Measurements from ENCODE around the gene LRRC2.

DNA sequence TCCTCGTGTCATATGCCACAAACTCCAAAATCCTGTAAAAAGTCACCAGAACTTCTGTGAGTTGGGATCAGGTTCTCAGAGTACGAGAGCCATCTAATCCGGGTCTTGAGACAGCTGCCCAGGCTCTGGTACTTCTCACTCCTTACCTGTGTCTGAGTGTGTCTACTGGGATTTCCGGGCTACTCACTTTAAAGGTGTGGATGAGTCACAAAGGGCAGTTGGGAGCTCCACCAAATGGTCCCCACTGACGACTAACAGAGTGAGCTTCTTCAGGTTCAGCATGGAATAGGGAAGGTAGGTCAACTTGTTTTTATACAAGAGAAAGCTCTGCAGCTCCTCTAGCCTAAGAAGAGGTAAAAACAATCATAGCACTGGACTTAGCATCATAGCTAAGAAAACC, 38.9 kb downstream of the LRRC2 start:
- TF ChIP-seq, protein P1, sequence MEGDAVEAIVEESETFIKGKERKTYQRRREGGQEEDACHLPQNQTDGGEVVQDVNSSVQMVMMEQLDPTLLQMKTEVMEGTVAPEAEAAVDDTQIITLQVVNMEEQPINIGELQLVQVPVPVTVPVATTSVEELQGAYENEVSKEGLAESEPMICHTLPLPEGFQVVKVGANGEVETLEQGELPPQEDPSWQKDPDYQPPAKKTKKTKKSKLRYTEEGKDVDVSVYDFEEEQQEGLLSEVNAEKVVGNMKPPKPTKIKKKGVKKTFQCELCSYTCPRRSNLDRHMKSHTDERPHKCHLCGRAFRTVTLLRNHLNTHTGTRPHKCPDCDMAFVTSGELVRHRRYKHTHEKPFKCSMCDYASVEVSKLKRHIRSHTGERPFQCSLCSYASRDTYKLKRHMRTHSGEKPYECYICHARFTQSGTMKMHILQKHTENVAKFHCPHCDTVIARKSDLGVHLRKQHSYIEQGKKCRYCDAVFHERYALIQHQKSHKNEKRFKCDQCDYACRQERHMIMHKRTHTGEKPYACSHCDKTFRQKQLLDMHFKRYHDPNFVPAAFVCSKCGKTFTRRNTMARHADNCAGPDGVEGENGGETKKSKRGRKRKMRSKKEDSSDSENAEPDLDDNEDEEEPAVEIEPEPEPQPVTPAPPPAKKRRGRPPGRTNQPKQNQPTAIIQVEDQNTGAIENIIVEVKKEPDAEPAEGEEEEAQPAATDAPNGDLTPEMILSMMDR (IDR thresholded peaks at IDR 0.05; ENCODE audit: extremely low read depth in 1 of 2, insufficient read depth in 1 of 2, low read depth in 1 of 2, low read length in 2 of 2), result no peak
- TF ChIP-seq POLR2A (IDR thresholded peaks at IDR 0.05; ENCODE audit: low read depth, low read length), result no peak
- TF ChIP-seq MAX (IDR thresholded peaks at IDR 0.05; ENCODE audit: insufficient read depth, insufficient read length), result no peak
- TF ChIP-seq EZH2 (IDR thresholded peaks at IDR 0.05; ENCODE audit: borderline replicate concordance, low read depth, low read length, severe bottlenecking), result no peak
